Vagina (tissue), 2 donors: ENCODE results near the gene MRPL12.

Experiments
- CTCF ChIP-seq, 3 experiments: fragments of 450-650 bp in 2 of 3; fragments of 200-600 bp in 1 of 3; sonication (generic) in 1 of 3; IDR thresholded peaks; one replicate each; pipeline ENCODE4 v1.5.1; 2017 to 2019; ENCODE audit warnings: antibody characterized with exemption in 3 of 3, mild to moderate bottlenecking in 2 of 3, moderate library complexity in 2 of 3
- POLR2A ChIP-seq, 2 donors: fragments of 450-650 bp; IDR thresholded peaks; one replicate each; pipeline ENCODE4 v1.6.1; 2017; ENCODE audit warnings: antibody characterized with exemption in 2 of 2, mild to moderate bottlenecking in 2 of 2, moderate library complexity in 2 of 2
- POLR2AphosphoS5 ChIP-seq, 2 donors: sonication (generic); formaldehyde crosslinking; IDR thresholded peaks; one replicate each; pipeline ENCODE4 v1.9.0; 2017; ENCODE audit warnings: antibody characterized with exemption in 2 of 2, mild to moderate bottlenecking in 2 of 2, low read depth in 1 of 2; ENCODE audit not compliant: insufficient read depth in 1 of 2

DNA sequence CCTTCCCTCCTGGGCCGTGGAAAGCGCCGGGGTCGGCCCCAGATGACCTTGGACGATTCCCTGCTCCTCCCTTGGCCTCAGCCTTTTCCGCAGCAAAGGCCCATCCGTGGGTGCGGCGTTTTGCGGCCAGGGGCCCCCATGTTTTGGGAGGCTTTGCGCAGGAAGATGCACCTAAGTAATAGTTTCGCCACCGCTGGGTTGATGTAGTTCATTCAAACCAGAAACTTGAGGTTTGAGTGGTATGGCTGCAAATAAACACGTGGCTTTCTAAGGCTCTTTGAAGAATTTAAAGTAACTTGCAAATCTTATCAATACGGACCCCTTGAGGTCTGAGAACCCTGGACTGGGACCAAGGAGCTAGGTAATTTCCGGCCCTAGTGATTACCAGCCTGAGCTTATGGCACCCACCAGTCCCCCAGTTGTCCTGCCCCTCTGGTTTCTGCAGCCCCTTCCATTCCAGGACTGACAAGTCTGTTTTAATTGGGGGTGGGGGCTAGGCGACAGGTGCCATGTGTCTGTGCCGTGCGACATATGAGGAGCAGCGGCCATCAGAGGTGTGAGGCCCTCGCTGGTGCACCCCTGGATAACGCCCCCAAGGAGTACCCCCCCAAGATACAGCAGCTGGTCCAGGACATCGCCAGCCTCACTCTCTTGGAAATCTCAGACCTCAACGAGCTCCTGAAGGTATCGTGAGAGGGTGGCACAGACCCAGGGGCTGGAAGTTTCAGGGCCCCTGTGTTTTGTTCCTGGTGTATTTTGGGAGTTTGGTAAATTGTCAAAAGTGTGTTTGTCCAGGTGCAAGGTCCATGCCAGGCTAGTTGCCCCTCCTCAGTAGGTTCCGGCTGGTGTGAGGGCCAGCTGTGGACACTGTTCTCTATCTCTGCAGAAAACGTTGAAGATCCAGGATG lies 834 bp downstream of the MRPL12 start:
- TF ChIP-seq POLR2A (IDR thresholded peaks at IDR 0.05) (no peak), POLR2AphosphoS5 (IDR thresholded peaks at IDR 0.05; ENCODE audit: insufficient read depth in 1 of 2, low read depth in 1 of 2) (no peak), CTCF (IDR thresholded peaks at IDR 0.05) (no peak)
